Upper lobe of right lung (tissue), 1 donor: ENCODE measurements around the gene ESYT2. TPM values are rescaled to one million over a fixed set of nuclear protein-coding genes. Genes with fewer than 3 reads are reported as not detected.

Experiments
- ATAC-seq: fragments of 200-7000 bp; cut with Tn5 transposase; one replicate; pipeline ENCODE4 v1.9.1; 2020; ENCODE audit warnings: mild to moderate bottlenecking, moderate library complexity
- DNase-seq: peaks from one replicate; pipeline ENCODE4 v3.0.0-alpha.2; 2020
- H3K27ac ChIP-seq: fragments of 200-600 bp; one replicate; pipeline ENCODE4 v1.8.0; 2022
- H3K27me3 ChIP-seq: fragments of 200-600 bp; one replicate; pipeline ENCODE4 v1.8.0; 2022; ENCODE audit warnings: mild to moderate bottlenecking
- H3K36me3 ChIP-seq: fragments of 200-600 bp; one replicate; pipeline ENCODE4 v1.8.0; 2022
- H3K4me1 ChIP-seq: fragments of 200-600 bp; one replicate; pipeline ENCODE4 v1.8.0; 2022
- H3K4me3 ChIP-seq: fragments of 200-600 bp; one replicate; pipeline ENCODE4 v1.8.0; 2022; ENCODE audit warnings: mild to moderate bottlenecking
- H3K9me3 ChIP-seq: fragments of 200-600 bp; one replicate; pipeline ENCODE4 v1.8.0; 2022
- CTCF ChIP-seq: fragments of 200-600 bp; IDR thresholded peaks from one replicate; pipeline ENCODE4 v1.8.0; 2022; ENCODE audit warnings: antibody characterized with exemption
- intact Hi-C: fragments of 100-400 bp; cut with DNase I; formaldehyde crosslinking; loops from one replicate; pipeline ENCODE4 v1.11.0; 2022
- total RNA-seq: library from RNA; stranded (reverse); fragmentation: NEBNext Ultra II Directional; extraction: Animal tissue kit (Norgen Biotek cat#: 25700); gene quantifications from one replicate; pipeline ENCODE4 v1.2.1, GENCODE V29; 2021
- donor health status: DM: no; HTN: yes; CAD: no; lungs with severe emphysema.

ESYT2 gene
- total RNA-seq, 1 donor from 2014 or later, result 63.1 TPM

- intact Hi-C loops, result no loop called here
Observed at GRCh38 chr7:158737064-158737695, 92.1 kb downstream of the ESYT2 start.

GRCh38 chr7:158735935-158736334 lies 93.4 kb downstream of the ESYT2 start:
- H3K9me3 ChIP-seq, result no peaks in the 10 kb centered on the region
- intact Hi-C loops, result no loop called here
- H3K4me1 ChIP-seq, result peaks cover 2% of the 10 kb centered on the region
- no peak overlapping the region for H3K4me3 ChIP-seq
- H3K27ac ChIP-seq, result no peak overlapping the region
- ATAC-seq (no peak), DNase-seq (no peak)
- no peaks in the 10 kb centered on the region for H3K27me3 ChIP-seq
- peaks cover 67% of the 10 kb centered on the region for H3K36me3 ChIP-seq
- TF ChIP-seq CTCF, result no peak

More at GRCh38 chr7:158737064-158737695, 92.1 kb downstream of the ESYT2 start:
- no peaks in the 10 kb centered on the region for H3K9me3 ChIP-seq
- H3K36me3 ChIP-seq, result peaks cover 79% of the 10 kb centered on the region
- H3K27ac ChIP-seq, result no peak overlapping the region
- H3K4me3 ChIP-seq, result no peak overlapping the region
- no peak for DNase-seq
- H3K27me3 ChIP-seq, result no peaks in the 10 kb centered on the region
- H3K4me1 ChIP-seq, result peaks cover 2% of the 10 kb centered on the region
- ATAC-seq, result no peak
- TF ChIP-seq CTCF, result no peak

- intact Hi-C loops, result no loop called here
- ATAC-seq (no peak), DNase-seq (no peak)
- Histone ChIP-seq H3K36me3 (peaks cover 59% of the 10 kb centered on the region), H3K4me3 (no peak overlapping the region), H3K4me1 (no peaks in the 10 kb centered on the region), H3K9me3 (no peaks in the 10 kb centered on the region), H3K27ac (no peak overlapping the region), H3K27me3 (no peaks in the 10 kb centered on the region)
- TF ChIP-seq CTCF, result no peak
Observed at GRCh38 chr7:158734861-158735260, 94.4 kb downstream of the ESYT2 start.

- H3K27me3 ChIP-seq, result no peaks in the 10 kb centered on the region
- intact Hi-C loops, result no loop called here
- TF ChIP-seq CTCF, result no peak
- H3K36me3 ChIP-seq, result peaks cover 57% of the 10 kb centered on the region
- H3K4me1 ChIP-seq, result no peaks in the 10 kb centered on the region
- ATAC-seq (no peak), DNase-seq (no peak)
- no peak overlapping the region for H3K27ac ChIP-seq
- no peak overlapping the region for H3K4me3 ChIP-seq
- no peaks in the 10 kb centered on the region for H3K9me3 ChIP-seq
Observed at GRCh38 chr7:158733775-158734494, 95.4 kb downstream of the ESYT2 start.

GRCh38 chr7:158733220-158733519 lies 96.1 kb downstream of the ESYT2 start:
- Histone ChIP-seq H3K27ac (no peak overlapping the region), H3K4me3 (no peak overlapping the region), H3K36me3 (peaks cover 50% of the 10 kb centered on the region), H3K4me1 (no peaks in the 10 kb centered on the region), H3K9me3 (no peaks in the 10 kb centered on the region), H3K27me3 (no peaks in the 10 kb centered on the region)
- ATAC-seq (no peak), DNase-seq (no peak)
- TF ChIP-seq CTCF, result no peak
- intact Hi-C loops, result no loop called here
